ENCODE data around the gene GRIK4. TPM values are rescaled to one million over a fixed set of nuclear protein-coding genes. Genes with fewer than 3 reads are reported as not detected.

Gene GRIK4
- total and polyA plus RNA-seq, 12 donors = 0.33 to 4.8 (median 3.0) TPM

GRCh38 chr11:120912504-120912903 lies 401.0 kb downstream of the GRIK4 start:
- Histone ChIP-seq H3K4me3 (no peak overlapping the region), H3K9me3 (replicated peaks in 1 of 3) (no peaks in the 10 kb centered on the region), H3K27me3 (no peaks in the 10 kb centered on the region), H3K4me1 (replicated peaks in 1 of 2) (no peaks in the 10 kb centered on the region), H3K36me3 (replicated peaks in 1 of 2) (no peaks in the 10 kb centered on the region), H3K27ac (no peak overlapping the region)
- intact Hi-C loops (cut with DNase I) = no loop called here
- 52 to 60% (median 55%) methylated on average over 5 of the region's 5 CpGs for WGBS, 4 donors
- TF ChIP-seq CTCF (IDR thresholded peaks at IDR 0.05) (peak in 3 of 6 experiments; percentile 23 to 30 (median 27)), POLR2A (IDR thresholded peaks at IDR 0.05) (no peak)
- DNase-seq = no peak

- no peak overlapping the region for H3K27ac ChIP-seq
- TF ChIP-seq POLR2A (IDR thresholded peaks at IDR 0.05) (no peak), CTCF (IDR thresholded peaks at IDR 0.05) (no peak)
- no peaks in the 10 kb centered on the region for H3K36me3 ChIP-seq (replicated peaks in 1 of 2)
- H3K4me1 ChIP-seq (replicated peaks in 1 of 2) = no peaks in the 10 kb centered on the region
- DNase-seq = no peak
- H3K4me3 ChIP-seq = no peak overlapping the region
- intact Hi-C loops (cut with DNase I) = no loop called here
- H3K27me3 ChIP-seq = no peaks in the 10 kb centered on the region
- H3K9me3 ChIP-seq (replicated peaks in 1 of 3) = no peaks in the 10 kb centered on the region
- WGBS, 4 donors = 84 to 95% (median 89%) methylated on average over 1 to 2 of the region's 2 CpGs
Measured at GRCh38 chr11:120912915-120913314, 401.4 kb downstream of the GRIK4 start.

GRCh38 chr11:120914021-120914420 lies 402.5 kb downstream of the GRIK4 start:
- no peak for DNase-seq
- Histone ChIP-seq H3K9me3 (replicated peaks in 1 of 3) (no peaks in the 10 kb centered on the region), H3K4me3 (no peak overlapping the region), H3K4me1 (replicated peaks in 1 of 2) (no peaks in the 10 kb centered on the region), H3K27ac (no peak overlapping the region), H3K36me3 (replicated peaks in 1 of 2) (no peaks in the 10 kb centered on the region), H3K27me3 (no peaks in the 10 kb centered on the region)
- 78 to 94% (median 85%) methylated on average over 5 of the region's 5 CpGs for WGBS, 4 donors
- no peak for TF ChIP-seq CTCF (IDR thresholded peaks at IDR 0.05)
- TF ChIP-seq POLR2A (IDR thresholded peaks at IDR 0.05) = no peak
- intact Hi-C loops (cut with DNase I) = no loop called here

GRCh38 chr11:120914601-120915000 lies 403.1 kb downstream of the GRIK4 start:
- no peak for TF ChIP-seq POLR2A (IDR thresholded peaks at IDR 0.05)
- no peak for TF ChIP-seq CTCF (IDR thresholded peaks at IDR 0.05)
- no peak for DNase-seq
- no peak overlapping the region for H3K27ac ChIP-seq
- 84 to 90% (median 88%) methylated on average over 4 of the region's 4 CpGs for WGBS, 4 donors
- no peaks in the 10 kb centered on the region for H3K36me3 ChIP-seq (replicated peaks in 1 of 2)
- no peaks in the 10 kb centered on the region for H3K4me1 ChIP-seq (replicated peaks in 1 of 2)
- H3K4me3 ChIP-seq = no peak overlapping the region
- intact Hi-C loops (cut with DNase I) = no loop called here
- no peaks in the 10 kb centered on the region for H3K9me3 ChIP-seq (replicated peaks in 1 of 3)
- H3K27me3 ChIP-seq = no peaks in the 10 kb centered on the region
